Measurements from ENCODE around the gene PFDN1. TPM values are rescaled to one million over a fixed set of nuclear protein-coding genes. Genes with fewer than 3 reads are reported as not detected.

Gene PFDN1
- total RNA-seq, 2 donors from 2014 or later: 40.1 to 64.1 TPM

DNA sequence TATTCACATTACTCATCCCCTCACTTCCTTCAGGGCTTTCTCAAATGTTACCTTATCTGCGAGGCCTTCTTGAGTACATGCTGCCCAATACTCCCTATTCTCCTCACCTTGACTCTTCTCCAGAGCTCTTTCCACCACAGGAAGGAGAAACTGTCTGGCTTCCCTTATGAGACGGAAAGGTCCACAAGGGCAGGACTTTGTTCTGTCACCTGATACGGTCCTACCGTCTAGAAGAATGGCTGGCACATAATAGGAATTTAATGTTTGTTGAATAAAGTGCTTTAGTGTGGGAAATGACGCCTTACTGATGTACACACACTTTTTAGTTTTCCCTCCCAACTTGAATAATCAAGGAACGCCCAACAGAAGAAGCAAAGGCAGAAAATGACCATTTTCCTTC lies 52.5 kb downstream of the PFDN1 start:
- Mint-ChIP-seq H3K4me1 (peaks cover 29% of the 10 kb centered on the region), H3K27me3 (no peaks in the 10 kb centered on the region), H3K27ac (peak overlapping the region; percentile 18), H3K36me3 (ENCODE audit: low read depth) (peaks cover 27% of the 10 kb centered on the region), H3K9me3 (no peaks in the 10 kb centered on the region), H3K4me3 (peak overlapping the region; percentile 13)
- no peak for ATAC-seq (replicated peaks)

DNA sequence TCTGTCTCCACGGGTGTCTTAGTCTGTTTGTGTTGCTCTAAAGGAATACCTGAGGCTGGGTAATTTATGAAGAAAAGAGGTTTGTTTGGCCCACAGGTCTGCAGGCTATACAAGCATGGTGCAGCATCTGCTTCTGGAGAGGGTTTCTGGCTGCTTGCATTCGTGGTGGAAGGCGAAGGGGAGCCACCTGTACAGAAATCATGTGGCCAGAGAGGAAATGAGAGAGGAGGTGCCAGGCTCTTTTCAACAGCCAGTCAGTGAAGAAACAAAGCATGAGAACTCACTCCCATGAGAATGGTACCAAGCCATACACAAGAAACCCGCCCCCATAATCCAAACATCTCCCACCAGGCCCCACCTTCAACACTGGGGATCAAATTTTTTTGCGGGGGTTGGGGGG lies 53.4 kb downstream of the PFDN1 start:
- peaks cover 36% of the 10 kb centered on the region for H3K36me3 Mint-ChIP-seq (ENCODE audit: low read depth)
- H3K27ac Mint-ChIP-seq: no peak overlapping the region
- H3K4me1 Mint-ChIP-seq: peaks cover 37% of the 10 kb centered on the region
- peak overlapping the region; percentile 17 for H3K4me3 Mint-ChIP-seq
- no peak for ATAC-seq (replicated peaks)
- no peaks in the 10 kb centered on the region for H3K27me3 Mint-ChIP-seq
- H3K9me3 Mint-ChIP-seq: no peaks in the 10 kb centered on the region

DNA sequence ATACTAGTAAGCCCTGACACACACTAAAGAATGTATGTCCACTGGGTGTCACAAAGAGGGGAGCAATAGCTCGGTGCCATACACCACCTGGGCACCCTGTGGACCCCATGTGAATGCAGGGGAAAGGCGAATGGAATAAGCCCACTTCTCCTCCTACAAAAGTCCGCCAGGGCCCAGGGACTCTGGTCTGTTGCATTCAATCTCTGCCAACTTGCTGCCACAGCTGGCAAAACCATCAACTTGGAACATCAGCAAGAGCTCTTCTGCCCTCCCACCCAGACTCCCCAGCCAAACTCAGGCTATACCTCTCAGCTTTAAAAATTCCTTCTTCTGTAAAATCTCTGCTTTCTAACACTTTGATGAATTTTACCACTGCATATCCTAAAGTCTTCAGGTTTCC lies 54.5 kb downstream of the PFDN1 start:
- peaks cover 40% of the 10 kb centered on the region for H3K36me3 Mint-ChIP-seq (ENCODE audit: low read depth)

DNA sequence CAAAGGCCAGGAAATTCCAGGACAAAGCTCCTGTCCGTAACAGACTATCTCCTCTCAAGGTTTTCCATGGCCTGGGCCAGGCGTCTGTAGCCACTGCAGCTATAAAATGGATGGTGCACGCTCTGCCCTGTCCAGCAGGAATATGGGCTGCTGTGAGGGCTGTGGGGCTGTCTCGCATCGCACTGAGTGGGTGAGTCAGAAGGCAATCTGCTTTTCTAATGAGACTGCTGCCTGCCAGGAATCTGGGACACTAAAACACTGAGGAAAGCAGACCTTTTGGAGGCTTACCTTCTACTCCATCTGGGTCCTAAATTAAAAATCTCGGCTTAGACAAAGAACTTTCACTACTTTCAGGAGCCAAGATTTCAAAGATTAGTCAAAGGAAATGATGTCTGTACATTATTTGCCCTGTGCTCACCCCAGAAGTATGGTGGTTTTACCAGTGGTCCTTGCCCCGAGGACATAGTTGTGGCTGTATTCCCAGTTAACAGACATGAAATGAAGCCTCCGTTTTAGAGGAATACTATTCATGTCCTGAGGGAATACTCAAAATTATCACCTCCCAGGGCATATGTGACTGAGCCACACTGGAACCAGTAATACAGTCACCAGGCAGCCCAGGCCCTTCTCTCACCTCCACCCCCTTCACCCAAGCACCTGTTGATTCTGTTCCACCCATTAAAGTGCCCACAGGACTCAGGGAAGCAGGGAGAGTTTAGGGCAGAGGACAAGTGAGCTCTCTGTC lies 56.4 kb downstream of the PFDN1 start:
- Mint-ChIP-seq H3K36me3 (ENCODE audit: low read depth) (peaks cover 40% of the 10 kb centered on the region), H3K4me1 (peaks cover 27% of the 10 kb centered on the region), H3K9me3 (no peaks in the 10 kb centered on the region), H3K27me3 (no peaks in the 10 kb centered on the region), H3K27ac (no peak overlapping the region), H3K4me3 (no peak overlapping the region)
- ATAC-seq (replicated peaks): no peak

More for the DNA sequence above, 54.5 kb downstream of the PFDN1 start:
- ATAC-seq (replicated peaks): no peak
- H3K4me1 Mint-ChIP-seq: peaks cover 39% of the 10 kb centered on the region
- H3K27ac Mint-ChIP-seq: no peak overlapping the region
- H3K4me3 Mint-ChIP-seq: no peak overlapping the region
- H3K27me3 Mint-ChIP-seq: no peaks in the 10 kb centered on the region
- no peaks in the 10 kb centered on the region for H3K9me3 Mint-ChIP-seq

DNA sequence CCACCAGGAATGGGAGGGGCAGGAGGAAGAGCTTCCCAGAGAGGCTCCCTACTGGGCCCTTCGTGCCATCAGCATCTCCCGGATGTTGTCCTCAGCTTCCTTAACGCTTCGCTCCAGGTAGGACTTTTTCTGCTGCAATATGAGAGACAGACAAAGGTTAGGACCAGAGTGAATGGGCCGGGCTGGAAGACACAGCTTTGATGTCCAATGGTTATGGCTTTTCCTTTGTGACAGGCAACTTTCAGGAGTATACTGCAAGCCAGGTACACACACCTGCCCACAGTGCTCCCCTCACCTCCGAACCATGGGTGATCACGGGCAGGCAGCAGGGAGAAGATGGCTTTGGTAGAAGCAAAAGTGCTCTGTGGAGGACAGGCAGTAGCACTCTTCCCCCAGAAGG lies 57.0 kb downstream of the PFDN1 start:
- H3K27ac Mint-ChIP-seq: no peak overlapping the region
- H3K4me1 Mint-ChIP-seq: peaks cover 24% of the 10 kb centered on the region
- H3K36me3 Mint-ChIP-seq (ENCODE audit: low read depth): peaks cover 40% of the 10 kb centered on the region
- H3K4me3 Mint-ChIP-seq: no peak overlapping the region
- ATAC-seq (replicated peaks): no peak
- no peaks in the 10 kb centered on the region for H3K9me3 Mint-ChIP-seq
- H3K27me3 Mint-ChIP-seq: no peaks in the 10 kb centered on the region

DNA sequence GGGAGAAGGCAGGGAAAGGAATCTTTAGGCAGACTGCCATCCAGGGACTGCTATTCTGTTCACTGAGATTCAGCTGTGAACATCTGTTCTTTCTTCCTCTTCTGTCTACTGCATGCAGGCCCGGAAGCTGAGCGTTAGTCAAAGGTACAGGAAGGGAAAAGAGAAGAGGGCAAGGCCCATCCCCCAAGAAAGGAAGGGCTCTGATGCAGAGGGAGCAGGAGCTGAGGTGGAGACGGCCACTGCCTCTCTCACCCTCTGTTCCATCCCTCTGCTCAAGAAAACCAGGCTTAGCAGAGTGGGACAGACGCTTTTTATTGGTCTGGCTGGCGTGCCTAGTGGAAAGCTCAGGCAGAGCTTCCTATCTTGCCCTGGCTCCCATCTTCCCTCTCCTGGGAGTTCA lies 57.6 kb downstream of the PFDN1 start:
- Mint-ChIP-seq H3K4me3 (no peak overlapping the region), H3K27me3 (no peaks in the 10 kb centered on the region), H3K4me1 (peaks cover 22% of the 10 kb centered on the region), H3K9me3 (no peaks in the 10 kb centered on the region), H3K27ac (no peak overlapping the region), H3K36me3 (ENCODE audit: low read depth) (peaks cover 36% of the 10 kb centered on the region)
- ATAC-seq (replicated peaks): no peak

DNA sequence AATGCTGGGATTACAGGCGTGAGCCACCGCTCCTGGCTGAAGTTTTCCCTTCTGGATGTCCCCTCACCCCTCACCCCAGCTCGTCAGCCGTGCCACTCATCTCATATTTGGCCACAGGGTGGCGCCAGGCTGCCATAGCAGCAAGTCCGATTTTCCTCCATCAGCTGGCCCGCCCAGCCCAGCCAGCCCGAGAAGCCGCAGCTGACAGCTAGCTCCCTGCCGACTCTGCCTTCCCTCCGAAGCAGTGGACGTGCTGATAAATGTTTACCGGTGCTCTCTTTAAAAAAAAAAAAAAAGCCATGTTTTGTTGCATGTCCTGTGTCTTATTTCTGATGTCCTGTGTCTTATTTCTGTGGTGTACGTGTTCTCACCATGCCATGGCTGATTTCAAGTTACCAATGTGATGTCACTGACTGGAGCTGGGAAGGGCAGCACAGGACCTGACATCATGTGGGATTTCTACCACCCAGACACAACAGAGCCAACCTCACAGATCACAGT lies 58.3 kb downstream of the PFDN1 start:
- Mint-ChIP-seq H3K9me3 (no peaks in the 10 kb centered on the region), H3K27ac (no peak overlapping the region), H3K36me3 (ENCODE audit: low read depth) (peaks cover 31% of the 10 kb centered on the region), H3K4me3 (no peak overlapping the region), H3K4me1 (peaks cover 16% of the 10 kb centered on the region), H3K27me3 (no peaks in the 10 kb centered on the region)
- peak; percentile 82 for ATAC-seq (replicated peaks)

DNA sequence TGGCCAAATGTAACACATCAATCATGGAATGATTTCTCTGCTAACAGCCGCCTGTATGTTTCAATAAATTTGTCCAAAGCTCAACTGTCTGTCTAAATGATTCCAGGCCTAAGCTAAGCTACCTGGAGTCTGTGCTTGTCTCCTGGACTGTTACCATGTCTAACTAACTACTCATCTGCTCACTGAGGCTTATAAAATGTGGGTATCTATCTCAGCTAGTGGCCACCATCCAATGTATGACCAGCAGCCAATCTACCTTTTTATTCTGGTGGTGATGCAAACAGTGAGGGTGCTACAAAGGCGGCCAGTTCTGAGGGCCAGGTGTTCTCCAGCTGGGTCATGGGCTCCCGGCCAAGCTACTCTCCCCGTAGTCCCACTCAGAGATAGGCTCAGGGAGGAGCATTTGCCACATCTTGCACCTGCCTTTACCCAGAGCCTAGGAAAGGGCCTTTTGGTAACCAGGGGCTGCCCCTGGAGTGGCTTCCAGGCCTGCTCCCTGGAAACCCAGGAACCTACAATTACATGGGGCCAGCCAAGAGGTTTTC lies 59.1 kb downstream of the PFDN1 start:
- Mint-ChIP-seq H3K9me3 (no peaks in the 10 kb centered on the region), H3K27ac (no peak overlapping the region), H3K4me1 (peaks cover 13% of the 10 kb centered on the region), H3K4me3 (no peak overlapping the region), H3K36me3 (ENCODE audit: low read depth) (peaks cover 23% of the 10 kb centered on the region), H3K27me3 (no peaks in the 10 kb centered on the region)
- ATAC-seq (replicated peaks): no peak

DNA sequence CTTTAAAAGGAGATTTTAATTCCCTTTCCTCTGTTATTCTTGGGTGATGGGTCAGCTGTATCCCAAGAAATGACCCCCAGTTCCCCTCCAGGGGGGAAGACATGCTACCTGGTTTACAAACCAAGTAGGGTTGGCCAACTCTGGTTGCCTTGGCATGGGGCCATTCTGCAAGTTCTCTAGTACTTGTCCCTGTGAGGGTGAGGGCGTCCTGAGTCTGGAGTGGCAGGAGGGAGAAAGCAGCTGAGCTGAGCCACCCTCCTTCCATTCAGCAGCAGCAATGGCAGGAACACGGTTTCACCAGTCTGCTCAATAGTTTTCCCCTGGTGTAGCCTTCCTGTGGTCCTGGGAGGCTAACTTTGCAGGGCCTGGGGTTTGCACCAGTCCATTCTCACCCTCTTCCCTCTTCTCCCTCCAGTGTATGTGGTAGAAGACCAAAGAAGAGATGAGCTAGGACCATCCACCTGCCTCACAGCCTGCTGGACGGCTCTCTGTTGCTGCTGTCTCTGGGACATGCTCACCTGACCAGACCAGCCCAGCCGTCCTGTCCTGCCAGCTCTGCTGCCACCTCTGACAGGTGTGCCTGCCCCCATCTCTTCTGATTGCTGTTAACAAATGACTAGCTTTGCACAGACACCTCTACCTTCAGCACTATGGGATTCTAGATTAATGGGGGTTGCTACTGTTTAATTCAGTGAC lies 59.9 kb downstream of the PFDN1 start:
- H3K27me3 Mint-ChIP-seq: no peaks in the 10 kb centered on the region
- H3K4me1 Mint-ChIP-seq: peaks cover 13% of the 10 kb centered on the region
- H3K36me3 Mint-ChIP-seq (ENCODE audit: low read depth): peaks cover 23% of the 10 kb centered on the region
- H3K9me3 Mint-ChIP-seq: no peaks in the 10 kb centered on the region
- H3K4me3 Mint-ChIP-seq: no peak overlapping the region
- H3K27ac Mint-ChIP-seq: no peak overlapping the region
- no peak for ATAC-seq (replicated peaks)

DNA sequence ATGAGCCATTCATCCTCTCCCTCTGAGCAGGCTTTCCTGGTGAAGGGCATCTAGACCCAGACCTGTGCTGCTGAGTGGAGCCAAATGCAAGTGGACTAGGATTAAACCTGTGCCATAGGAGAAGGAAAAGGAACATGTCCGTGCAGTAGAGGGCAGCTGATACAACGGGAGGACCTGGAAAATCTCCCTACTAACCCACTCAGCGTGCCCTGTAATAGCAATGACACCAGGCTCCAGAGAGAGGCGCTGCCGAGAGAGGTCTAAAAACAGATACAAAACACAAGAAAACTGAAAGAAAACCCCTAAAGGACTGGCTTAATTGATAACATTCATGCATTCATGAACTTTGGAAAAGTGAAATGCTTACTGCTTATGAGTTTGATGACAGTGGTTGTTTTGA lies 60.8 kb downstream of the PFDN1 start:
- Mint-ChIP-seq H3K9me3 (no peaks in the 10 kb centered on the region), H3K27ac (no peak overlapping the region), H3K27me3 (no peaks in the 10 kb centered on the region), H3K4me1 (peaks cover 13% of the 10 kb centered on the region), H3K36me3 (ENCODE audit: low read depth) (peaks cover 23% of the 10 kb centered on the region), H3K4me3 (no peak overlapping the region)
- ATAC-seq (replicated peaks): no peak

DNA sequence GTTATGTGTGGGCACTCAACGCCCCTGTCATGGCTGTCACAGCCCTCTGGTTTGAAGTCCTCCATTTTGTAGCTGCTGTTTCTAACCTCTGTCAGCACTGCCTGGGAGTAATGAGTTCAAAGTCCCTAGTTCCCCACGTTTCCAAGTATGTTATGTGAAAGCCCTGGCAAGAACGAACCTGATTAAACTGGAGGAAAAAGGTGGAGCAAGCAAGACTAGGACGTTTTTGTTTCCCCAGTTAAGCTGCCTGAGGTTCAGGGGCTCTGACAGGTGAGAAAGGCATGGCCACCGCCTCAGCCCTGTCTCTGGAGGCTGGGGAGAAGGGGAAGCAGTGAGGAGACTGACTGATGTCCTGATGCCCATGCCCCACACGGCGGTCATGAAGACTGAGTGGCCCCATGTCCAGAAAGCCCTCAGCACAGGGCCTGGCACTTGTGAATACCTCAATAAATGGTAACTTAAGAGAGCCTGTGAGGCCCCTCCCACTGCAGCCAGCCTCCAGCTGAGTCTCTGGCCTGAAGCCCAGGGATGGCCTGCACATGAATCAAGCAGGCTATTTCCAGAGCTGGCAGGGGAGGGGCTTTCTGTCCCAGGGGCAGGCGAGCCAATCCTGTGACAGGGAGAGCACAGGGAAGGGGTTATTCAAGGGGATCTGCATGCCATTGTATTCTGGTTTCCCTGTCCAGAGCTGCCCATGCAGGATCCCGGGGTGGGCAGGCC lies 61.8 kb downstream of the PFDN1 start:
- H3K27me3 Mint-ChIP-seq: no peaks in the 10 kb centered on the region
- no peak overlapping the region for H3K4me3 Mint-ChIP-seq
- H3K4me1 Mint-ChIP-seq: peaks cover 13% of the 10 kb centered on the region
- peaks cover 20% of the 10 kb centered on the region for H3K36me3 Mint-ChIP-seq (ENCODE audit: low read depth)
- no peak for ATAC-seq (replicated peaks)
- H3K27ac Mint-ChIP-seq: no peak overlapping the region
- no peaks in the 10 kb centered on the region for H3K9me3 Mint-ChIP-seq

DNA sequence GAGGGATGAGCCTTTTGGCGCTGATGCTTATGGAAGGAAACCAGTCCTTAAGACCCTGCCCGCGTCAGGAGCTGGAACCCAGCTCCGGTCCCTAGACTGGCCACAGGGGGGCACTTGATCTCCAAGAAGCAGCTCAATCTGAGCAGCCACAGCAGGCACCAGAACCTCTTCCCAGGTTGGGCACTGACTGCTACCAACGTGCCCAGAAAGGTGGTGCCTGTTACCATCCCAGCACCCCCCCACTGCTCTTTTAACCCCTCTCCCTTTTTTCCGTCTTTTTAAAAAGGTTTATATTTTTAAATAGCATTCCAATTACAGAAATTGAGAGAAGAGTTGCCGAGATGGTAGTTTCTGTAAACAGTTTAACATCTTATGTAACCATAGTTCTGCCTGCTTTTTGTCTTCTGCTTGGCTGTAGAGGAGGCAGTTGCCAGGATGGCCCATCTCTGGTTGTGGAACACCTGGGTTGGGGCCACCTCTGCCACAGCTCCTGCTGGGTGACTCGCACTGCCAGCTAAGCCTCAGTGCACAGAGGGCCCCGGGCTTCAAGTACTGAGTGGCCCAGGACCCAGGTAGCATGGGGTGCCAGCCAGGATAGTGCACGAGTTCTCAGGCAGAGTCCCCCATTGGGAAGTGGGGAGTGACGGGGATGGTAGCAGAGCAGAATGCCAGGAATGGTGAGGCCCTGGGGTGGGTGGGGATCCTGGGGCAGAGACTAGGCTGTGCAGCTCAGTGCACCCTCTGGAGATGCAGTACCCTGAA lies 62.8 kb downstream of the PFDN1 start:
- ATAC-seq (replicated peaks): peak; percentile 72
- Mint-ChIP-seq H3K9me3 (no peaks in the 10 kb centered on the region), H3K4me3 (no peak overlapping the region), H3K4me1 (peaks cover 8% of the 10 kb centered on the region), H3K27ac (no peak overlapping the region), H3K36me3 (ENCODE audit: low read depth) (peaks cover 10% of the 10 kb centered on the region), H3K27me3 (no peaks in the 10 kb centered on the region)

DNA sequence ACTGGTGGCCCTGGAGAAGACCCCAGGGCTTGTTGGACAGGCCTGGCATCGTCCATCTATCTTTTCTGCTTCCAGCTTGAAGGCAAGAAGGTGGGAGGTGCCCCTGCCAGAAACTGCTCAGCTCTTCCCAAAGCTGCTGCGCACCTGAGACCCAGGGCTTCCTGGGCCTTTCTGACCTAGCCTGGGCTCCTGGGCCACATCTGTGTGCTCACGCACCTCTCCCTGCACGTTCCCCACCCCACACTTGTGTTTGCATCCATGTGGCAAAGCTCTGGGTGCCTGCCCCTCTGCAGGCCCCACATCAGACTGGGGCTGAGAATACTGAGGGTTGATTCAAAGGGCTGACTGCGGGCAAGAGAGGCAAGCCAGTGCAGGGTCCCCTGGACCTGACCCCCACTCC lies 63.4 kb downstream of the PFDN1 start:
- peak; percentile 5 for ATAC-seq (replicated peaks)
- H3K27me3 Mint-ChIP-seq: no peaks in the 10 kb centered on the region
- peaks cover 2% of the 10 kb centered on the region for H3K4me1 Mint-ChIP-seq
- peaks cover 3% of the 10 kb centered on the region for H3K36me3 Mint-ChIP-seq (ENCODE audit: low read depth)
- no peak overlapping the region for H3K27ac Mint-ChIP-seq
- no peak overlapping the region for H3K4me3 Mint-ChIP-seq
- H3K9me3 Mint-ChIP-seq: no peaks in the 10 kb centered on the region

DNA sequence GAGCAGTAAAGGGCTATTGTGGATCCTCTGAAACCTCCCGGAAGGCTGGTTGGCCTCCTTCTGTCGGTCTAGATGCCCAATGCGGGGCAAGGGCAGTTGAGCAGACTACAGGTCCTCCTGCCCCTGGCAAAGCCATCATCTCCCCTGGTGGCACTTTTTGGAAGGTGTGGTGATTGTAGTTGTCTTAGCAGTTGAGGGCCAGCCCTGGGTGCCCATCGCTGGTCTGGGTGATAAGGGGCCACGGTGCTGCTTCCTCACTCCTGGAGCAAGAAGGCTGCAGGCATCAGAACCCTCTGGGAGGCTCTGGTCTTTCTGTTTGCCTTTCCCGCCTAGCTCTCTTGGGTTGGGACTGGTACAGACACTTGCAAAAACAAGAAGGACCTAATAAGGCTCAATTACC lies 64.1 kb downstream of the PFDN1 start:
- no peak overlapping the region for H3K27ac Mint-ChIP-seq
- H3K36me3 Mint-ChIP-seq (ENCODE audit: low read depth): no peaks in the 10 kb centered on the region
- no peak overlapping the region for H3K4me3 Mint-ChIP-seq
- no peaks in the 10 kb centered on the region for H3K4me1 Mint-ChIP-seq
- no peak for ATAC-seq (replicated peaks)
- H3K27me3 Mint-ChIP-seq: no peaks in the 10 kb centered on the region
- H3K9me3 Mint-ChIP-seq: no peaks in the 10 kb centered on the region

Data from activated T-helper 17 cell treated with anti-CD3 and anti-CD28 coated beads, Interleukin-2, amount 50 U/mL, for 72 hours (primary cell).